Right renal cortex interstitium (tissue), 3 donors: ENCODE results near the gene FRG2B. TPM values are rescaled to one million over a fixed set of nuclear protein-coding genes. Genes with fewer than 3 reads are reported as not detected.
"Not testable (repeated sequence)": the region's sequence is repeated elsewhere in the genome, so short reads cannot be mapped to it uniquely, and the experiment has no call there.

ENCODE experiments used
- DNase-seq, 3 donors: peaks; one replicate each; pipeline ENCODE4 v3.0.0-alpha.2; 2013; ENCODE audit warnings: low read depth in 3 of 3, low spot score in 2 of 3
- polyA plus RNA-seq, 3 donors: library from polyadenylated mRNA; unstranded; fragments of 120-200 nt; gene quantifications; one replicate each; pipeline ENCODE4 v1.2.1, GENCODE V29; 2013; ENCODE audit not compliant: insufficient read length in 3 of 3

The FRG2B gene
- polyA plus RNA-seq, 3 donors = not detected

- no peak for DNase-seq
Measured at GRCh38 chr10:133600657-133601056, 25.9 kb downstream of the FRG2B start.

DNA sequence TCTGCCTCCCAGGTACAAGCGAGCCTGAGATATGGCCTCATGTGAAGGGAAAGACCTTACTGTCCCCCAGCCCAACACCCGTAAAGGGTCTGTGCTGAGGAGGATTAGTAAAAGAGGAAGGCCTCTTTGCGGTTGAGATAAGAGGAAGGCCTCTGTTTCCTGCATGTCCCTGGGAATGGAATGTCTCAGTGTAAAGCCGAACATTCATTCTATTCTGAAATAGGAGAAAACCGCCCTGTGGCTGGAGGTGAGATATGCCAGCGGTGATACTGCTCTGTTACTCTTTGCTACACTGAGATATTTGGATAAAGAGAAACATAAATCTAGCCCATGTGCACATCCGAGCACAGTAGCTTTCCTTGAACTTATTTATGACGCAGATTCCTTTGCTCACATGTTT, 26.7 kb downstream of the FRG2B start:
- DNase-seq = not testable (repeated sequence)

GRCh38 chr10:133592716-133593115, 33.9 kb downstream of the FRG2B start:
- DNase-seq = no peak

DNA sequence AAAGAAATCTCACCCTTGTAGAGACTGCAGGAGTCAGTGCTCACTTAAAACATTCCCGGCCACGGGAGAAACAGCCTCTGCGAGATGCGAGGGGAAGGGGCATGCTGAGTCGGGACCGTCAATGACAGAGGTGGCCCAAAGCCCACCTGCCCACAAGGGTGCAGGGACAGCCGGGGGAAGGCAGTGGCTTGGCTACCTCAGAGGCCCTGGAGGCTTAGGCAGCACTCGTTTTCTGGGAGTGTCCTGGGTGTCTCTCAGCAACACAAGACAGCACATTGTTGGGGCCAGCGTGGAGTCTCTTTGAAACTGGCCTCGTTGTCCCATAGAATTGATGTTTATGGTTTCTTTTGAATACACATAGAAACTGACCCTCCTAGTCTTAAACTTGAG, 35.6 kb downstream of the FRG2B start:
- DNase-seq = no peak

GRCh38 chr10:133590226-133590969, 36.2 kb downstream of the FRG2B start:
- no peak for DNase-seq

GRCh38 chr10:133577037-133577436, 49.6 kb downstream of the FRG2B start:
- DNase-seq = not testable (repeated sequence)

Other genes starting within 250 kb of the FRG2B start
- 1 to 10 TPM; 3.8 to 6.2 (median 4.2) TPM for gene PAOX, start 247.5 kb downstream of the FRG2B start, polyA plus RNA-seq
- gene MTG1, start 232.6 kb downstream of the FRG2B start, polyA plus RNA-seq = 10 to 100 TPM; 63.4 to 66.6 (median 65.1) TPM
- gene SPRN, start 202.2 kb downstream of the FRG2B start, polyA plus RNA-seq = 1 to 10 TPM; 2.7 to 3.5 (median 3.2) TPM
- 1 to 10 TPM in 2 of 3 donors, under 1 TPM in 1; 0.98 to 1.2 (median 1.1) TPM for gene SCART1, start 172.8 kb downstream of the FRG2B start, polyA plus RNA-seq
- gene CYP2E1, start 99.4 kb downstream of the FRG2B start, polyA plus RNA-seq = under 1 TPM; 0.69 to 0.93 (median 0.76) TPM
- under 1 TPM; 0.10 to 0.26 (median 0.26) TPM for gene SYCE1, start 61.2 kb downstream of the FRG2B start, polyA plus RNA-seq